ENCODE data around the gene SEMA6B. TPM values are rescaled to one million over a fixed set of nuclear protein-coding genes. Genes with fewer than 3 reads are reported as not detected.
A peak's percentile ranks its signal among the peaks of the same experiment; 100 is the strongest.
"Not testable (repeated sequence)": the region's sequence is repeated elsewhere in the genome, so short reads cannot be mapped to it uniquely, and the experiment has no call there.

Gene SEMA6B
- total RNA-seq, 2 donors from 2014 or later: 3.9 to 10.8 TPM

- Histone ChIP-seq H3K4me1 (peaks cover 0 to 5% of the 10 kb centered on the region in 2 donors), H3K27me3 (no peaks in the 10 kb centered on the region), H3K9me3 (no peaks in the 10 kb centered on the region), H3K27ac (no peak overlapping the region), H3K36me3 (no peaks in the 10 kb centered on the region), H3K4me3 (no peak overlapping the region)
- DNase-seq (ENCODE audit: low spot score): no peak
- TF ChIP-seq, protein P1, sequence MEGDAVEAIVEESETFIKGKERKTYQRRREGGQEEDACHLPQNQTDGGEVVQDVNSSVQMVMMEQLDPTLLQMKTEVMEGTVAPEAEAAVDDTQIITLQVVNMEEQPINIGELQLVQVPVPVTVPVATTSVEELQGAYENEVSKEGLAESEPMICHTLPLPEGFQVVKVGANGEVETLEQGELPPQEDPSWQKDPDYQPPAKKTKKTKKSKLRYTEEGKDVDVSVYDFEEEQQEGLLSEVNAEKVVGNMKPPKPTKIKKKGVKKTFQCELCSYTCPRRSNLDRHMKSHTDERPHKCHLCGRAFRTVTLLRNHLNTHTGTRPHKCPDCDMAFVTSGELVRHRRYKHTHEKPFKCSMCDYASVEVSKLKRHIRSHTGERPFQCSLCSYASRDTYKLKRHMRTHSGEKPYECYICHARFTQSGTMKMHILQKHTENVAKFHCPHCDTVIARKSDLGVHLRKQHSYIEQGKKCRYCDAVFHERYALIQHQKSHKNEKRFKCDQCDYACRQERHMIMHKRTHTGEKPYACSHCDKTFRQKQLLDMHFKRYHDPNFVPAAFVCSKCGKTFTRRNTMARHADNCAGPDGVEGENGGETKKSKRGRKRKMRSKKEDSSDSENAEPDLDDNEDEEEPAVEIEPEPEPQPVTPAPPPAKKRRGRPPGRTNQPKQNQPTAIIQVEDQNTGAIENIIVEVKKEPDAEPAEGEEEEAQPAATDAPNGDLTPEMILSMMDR (IDR thresholded peaks at IDR 0.05): no peak
Measured at GRCh38 chr19:4528843-4529242, 30.6 kb downstream of the SEMA6B start.

GRCh38 chr19:4527377-4527776 is 32.1 kb downstream of the SEMA6B start:
- not testable (repeated sequence) for H3K4me3 ChIP-seq; H3K36me3 ChIP-seq; DNase-seq (ENCODE audit: low spot score); H3K4me1 ChIP-seq; H3K27ac ChIP-seq; H3K27me3 ChIP-seq; H3K9me3 ChIP-seq

GRCh38 chr19:4525563-4526002 is 33.9 kb downstream of the SEMA6B start:
- Histone ChIP-seq H3K4me1 (peaks cover 0 to 4% of the 10 kb centered on the region in 2 donors), H3K36me3 (no peaks in the 10 kb centered on the region), H3K9me3 (no peaks in the 10 kb centered on the region), H3K4me3 (no peak overlapping the region), H3K27ac (no peak overlapping the region), H3K27me3 (no peaks in the 10 kb centered on the region)
- no peak for DNase-seq (ENCODE audit: low spot score)
- TF ChIP-seq, protein P1 (IDR thresholded peaks at IDR 0.05): no peak

- Histone ChIP-seq H3K27ac (no peak overlapping the region), H3K4me3 (no peak overlapping the region), H3K36me3 (no peaks in the 10 kb centered on the region), H3K9me3 (no peaks in the 10 kb centered on the region), H3K27me3 (no peaks in the 10 kb centered on the region), H3K4me1 (peaks cover 0 to 4% of the 10 kb centered on the region in 2 donors)
- no peak for DNase-seq (ENCODE audit: low spot score)
- TF ChIP-seq, protein P1 (IDR thresholded peaks at IDR 0.05): peak; percentile 56 to 78
Measured at GRCh38 chr19:4524808-4525562, 34.5 kb downstream of the SEMA6B start.

DNA sequence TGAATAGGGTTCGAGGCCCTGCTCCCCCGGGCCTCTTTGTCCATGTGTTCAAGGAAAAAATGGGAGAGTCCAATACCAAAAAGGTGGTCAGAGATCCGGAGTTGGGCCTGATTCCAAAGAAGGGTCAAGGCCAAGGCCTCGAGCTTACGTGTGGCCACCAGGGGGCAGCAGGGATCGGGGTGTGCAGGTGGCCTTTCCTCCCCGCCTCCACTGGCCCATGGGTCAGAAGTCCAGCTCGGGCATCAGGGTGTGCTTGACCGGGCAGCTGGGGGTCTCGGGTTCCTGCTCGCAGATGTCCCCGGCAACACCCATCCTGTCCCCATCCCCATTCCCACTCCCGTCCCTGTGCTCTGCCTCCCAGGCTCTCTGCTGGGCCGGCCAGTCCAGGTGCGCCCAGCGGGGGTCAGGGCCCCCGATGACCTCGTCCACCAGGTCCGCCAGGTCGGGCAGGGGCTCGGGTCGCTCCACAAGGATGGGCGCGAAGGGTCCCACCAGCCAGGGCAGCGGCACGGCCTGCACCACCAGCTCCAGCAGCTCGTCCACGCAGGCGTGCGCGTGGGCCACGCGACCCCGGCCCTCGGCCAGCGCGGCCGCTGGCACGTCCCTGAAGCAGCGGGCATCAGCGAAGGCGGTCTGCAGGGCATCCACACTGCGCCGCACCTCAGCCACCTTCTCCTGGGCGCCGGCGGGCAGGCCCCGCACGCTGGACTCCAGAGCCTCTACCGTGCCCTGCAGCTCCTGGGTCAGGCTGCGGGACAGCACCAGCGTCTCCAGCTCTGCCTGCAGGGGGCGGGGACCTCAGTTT is 36.0 kb downstream of the SEMA6B start:
- TF ChIP-seq, protein P1 (IDR thresholded peaks at IDR 0.05): peak; percentile 53 to 70
- Histone ChIP-seq H3K9me3 (no peaks in the 10 kb centered on the region), H3K36me3 (no peaks in the 10 kb centered on the region), H3K4me1 (peaks cover 0 to 17% of the 10 kb centered on the region in 2 donors), H3K4me3 (no peak overlapping the region), H3K27me3 (no peaks in the 10 kb centered on the region), H3K27ac (no peak overlapping the region)
- no peak for DNase-seq (ENCODE audit: low spot score)

DNA sequence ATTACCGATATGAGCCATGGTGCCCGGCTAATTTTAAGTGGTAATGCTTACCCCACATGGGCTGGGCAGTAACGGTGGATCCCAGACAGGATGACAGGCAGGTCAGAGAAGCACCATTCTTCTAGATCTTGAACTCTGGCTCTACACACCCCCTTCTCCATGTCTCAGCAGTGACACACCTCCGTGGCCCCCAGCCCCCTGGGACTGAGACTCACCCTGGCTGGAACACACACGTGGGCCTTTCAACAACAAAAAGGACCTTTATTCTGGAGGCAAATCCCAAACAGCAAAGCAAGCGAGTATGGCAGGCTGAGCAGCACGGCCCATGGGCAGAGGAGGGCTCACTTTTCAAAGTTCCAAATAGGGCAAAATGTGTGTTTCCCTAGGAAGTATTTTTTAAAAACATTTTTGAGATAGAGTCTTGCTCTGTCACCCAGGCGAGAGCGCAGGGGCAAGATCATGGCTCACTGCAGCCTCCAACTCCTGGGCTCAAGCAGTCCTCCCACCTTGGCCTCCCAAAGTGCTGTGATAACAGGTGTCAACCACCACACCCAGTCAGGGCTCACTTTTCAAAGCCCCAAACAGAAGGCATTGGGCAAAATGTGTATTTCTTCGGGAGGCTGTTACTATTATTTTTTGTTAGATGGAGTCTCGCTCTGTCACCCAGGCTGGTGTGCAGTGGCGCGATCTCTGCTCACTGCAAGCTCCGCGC is 37.0 kb downstream of the SEMA6B start:
- Histone ChIP-seq H3K4me3 (no peak overlapping the region), H3K27ac (no peak overlapping the region), H3K4me1 (peaks cover 0 to 20% of the 10 kb centered on the region in 2 donors), H3K36me3 (no peaks in the 10 kb centered on the region), H3K9me3 (no peaks in the 10 kb centered on the region), H3K27me3 (no peaks in the 10 kb centered on the region)
- no peak for DNase-seq (ENCODE audit: low spot score)
- TF ChIP-seq, protein P1 (IDR thresholded peaks at IDR 0.05): no peak

Data from right atrium auricular region (tissue), 2 donors.